ENCODE measurements around the gene GRM8. TPM values are rescaled to one million over a fixed set of nuclear protein-coding genes. Genes with fewer than 3 reads are reported as not detected.
A peak's percentile ranks its signal among the peaks of the same experiment; 100 is the strongest.

Gene GRM8
- total RNA-seq, 2 donors from 2014 or later = 0.18 TPM; not detected in 1

DNA sequence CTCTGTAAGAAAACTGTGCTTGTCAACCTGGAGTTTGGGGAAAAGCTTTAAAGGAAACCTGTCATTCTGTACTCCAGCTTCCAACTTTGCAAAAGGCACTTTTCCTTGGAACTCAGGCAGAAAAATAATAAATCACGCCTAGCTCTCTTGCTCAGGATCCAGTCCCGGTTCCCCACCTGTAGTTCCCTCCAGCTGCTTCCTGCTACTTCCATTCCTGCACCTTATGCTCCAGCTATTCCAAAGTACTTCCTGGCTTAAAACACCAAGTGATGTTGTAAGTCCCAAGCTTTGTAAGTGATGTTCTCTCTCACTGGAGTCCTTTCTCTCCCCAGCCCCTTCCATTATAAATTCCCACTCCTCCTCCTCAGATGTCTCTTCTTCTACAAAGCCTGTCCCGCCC, 98.6 kb downstream of the GRM8 start:
- DNase-seq = no peak
- no peak for ATAC-seq
- intact Hi-C loops (cut with DNase I) = no loop called here

DNA sequence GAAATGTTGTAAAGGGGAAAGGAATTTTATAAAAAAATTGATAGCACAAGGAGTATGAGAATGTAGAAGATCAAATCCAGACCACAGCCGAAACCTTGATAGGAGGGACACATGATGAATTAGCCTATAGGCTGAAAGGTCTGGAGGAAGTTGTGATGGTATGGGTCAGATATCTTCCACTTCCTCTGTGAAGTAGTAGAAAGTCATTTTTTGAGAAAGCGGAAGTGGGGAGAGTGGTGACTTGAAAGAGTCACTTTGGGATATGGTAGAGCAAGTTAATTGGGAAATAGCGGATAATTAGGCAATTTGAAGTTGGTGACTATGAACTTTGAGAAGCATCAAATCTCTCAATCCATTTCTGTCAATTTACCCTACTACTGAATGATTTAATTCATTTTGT, 99.4 kb downstream of the GRM8 start:
- DNase-seq (no peak), ATAC-seq (no peak)
- intact Hi-C loops (cut with DNase I) = no loop called here

DNA sequence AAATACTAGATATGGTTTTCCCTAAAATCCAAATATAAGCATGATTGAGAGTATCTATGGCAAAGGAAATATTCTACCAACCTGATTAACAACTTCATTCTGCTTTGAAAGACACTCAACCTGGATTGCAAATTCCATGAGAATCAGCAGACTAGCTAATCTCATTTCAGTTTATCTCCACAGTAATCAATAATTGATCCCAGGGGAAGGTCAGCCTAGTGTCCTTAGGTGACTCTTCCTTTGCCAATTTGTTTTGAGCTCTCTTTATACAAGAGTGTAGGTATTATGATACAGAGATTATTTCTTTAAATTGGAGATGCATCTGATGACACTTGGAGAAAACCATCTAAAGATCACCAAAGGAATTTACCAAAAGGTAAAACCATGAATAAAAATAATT, 100.3 kb downstream of the GRM8 start:
- intact Hi-C loops (cut with DNase I) = no loop called here
- ATAC-seq (no peak), DNase-seq (no peak)

DNA sequence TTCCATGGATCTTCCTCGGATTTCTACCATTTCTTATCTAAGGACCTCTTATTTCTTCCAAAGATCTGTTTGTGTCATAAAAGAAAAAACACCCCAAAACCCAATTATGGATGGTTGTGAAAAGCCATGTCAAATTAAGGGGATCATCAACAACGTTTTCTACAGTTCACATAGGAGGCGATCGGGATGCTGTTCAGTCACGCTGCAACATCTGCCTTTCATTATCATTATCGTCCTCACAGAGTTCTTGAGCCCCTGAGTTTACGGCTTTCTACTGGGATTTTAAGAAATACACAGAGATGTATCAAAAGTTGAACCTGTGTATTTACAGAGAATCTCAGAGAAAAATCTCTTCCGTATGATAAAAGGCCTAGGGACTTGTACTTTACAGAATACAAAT, 101.4 kb downstream of the GRM8 start:
- DNase-seq (no peak), ATAC-seq (no peak)
- intact Hi-C loops (cut with DNase I) = no loop called here

DNA sequence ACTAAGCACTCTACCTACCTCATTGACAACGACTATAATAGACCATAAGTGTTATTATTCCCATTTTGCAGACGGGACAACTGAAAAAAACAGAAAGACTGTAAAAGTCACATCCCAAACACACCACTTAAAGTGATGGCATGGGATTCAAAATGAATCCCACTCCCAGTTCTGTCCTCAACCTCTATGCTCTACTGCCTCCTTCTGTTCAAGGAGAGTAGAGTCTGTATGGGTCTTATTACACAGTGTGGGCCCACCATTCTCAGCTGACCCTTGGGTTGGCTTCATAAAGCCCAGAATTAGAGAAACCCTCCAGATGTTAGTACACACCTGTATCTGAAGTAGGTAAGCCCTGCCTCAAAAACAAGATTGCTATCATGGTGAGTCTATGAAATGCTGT, 102.2 kb downstream of the GRM8 start:
- ATAC-seq = no peak
- intact Hi-C loops (cut with DNase I) = no loop called here

DNA sequence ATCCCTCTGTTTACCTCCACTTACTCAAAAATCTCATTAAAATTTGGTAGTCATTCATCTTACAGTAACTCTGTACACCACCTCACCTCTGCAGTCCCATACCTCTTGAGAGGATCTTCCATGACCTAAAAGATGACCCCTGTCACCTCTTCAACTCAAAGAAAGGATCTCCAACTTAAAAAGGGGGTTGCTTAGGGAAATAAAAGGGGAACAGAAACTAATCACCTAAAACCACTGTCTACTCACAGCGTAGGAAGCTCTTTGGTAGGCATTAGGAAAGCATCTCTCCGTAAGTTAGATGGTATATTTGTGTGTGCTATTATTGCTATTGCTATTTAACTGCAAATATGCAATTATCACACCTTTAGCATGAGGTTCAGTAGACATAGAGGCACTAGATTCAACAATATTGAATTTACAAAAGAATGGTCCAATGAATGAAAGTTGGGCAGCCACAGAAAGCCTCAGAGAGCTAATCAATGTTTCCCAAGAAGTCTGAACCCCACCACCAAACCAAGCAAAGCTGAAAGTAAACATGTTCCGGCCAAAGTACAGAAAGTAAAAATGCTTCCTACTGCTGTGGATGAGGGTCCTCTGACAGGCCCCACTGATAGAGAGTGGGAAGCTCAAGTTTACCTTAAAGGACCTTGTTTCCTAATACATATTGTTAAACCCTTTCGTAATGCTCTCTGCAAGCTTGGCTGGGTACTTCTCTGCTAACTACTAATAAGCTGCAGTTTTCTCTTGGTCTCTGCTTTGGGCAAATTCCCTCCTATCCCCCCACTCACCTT, 105.8 kb downstream of the GRM8 start:
- ATAC-seq = no peak
- intact Hi-C loops (cut with DNase I) = no loop called here
- no peak for DNase-seq

More for the DNA sequence above, 102.2 kb downstream of the GRM8 start:
- DNase-seq = no peak

DNA sequence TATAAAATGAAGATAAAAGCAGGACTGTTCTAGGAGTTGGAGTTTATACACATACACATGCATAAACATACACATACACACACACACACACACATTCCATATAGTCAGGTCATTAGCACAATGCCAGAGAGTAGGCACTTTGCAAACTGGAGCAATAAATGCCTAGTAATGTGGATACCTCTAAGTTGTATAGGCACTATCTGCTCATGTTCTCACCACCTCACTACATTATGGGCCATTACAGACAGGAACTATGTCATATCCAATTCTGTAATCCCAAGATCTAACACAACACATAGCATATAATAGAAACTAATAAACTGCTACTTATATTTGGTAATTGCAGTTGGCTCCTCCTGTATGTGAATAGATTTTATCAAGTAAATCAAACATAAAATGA, 115.6 kb downstream of the GRM8 start:
- intact Hi-C loops (cut with DNase I) = no loop called here
- no peak for DNase-seq
- ATAC-seq = no peak

DNA sequence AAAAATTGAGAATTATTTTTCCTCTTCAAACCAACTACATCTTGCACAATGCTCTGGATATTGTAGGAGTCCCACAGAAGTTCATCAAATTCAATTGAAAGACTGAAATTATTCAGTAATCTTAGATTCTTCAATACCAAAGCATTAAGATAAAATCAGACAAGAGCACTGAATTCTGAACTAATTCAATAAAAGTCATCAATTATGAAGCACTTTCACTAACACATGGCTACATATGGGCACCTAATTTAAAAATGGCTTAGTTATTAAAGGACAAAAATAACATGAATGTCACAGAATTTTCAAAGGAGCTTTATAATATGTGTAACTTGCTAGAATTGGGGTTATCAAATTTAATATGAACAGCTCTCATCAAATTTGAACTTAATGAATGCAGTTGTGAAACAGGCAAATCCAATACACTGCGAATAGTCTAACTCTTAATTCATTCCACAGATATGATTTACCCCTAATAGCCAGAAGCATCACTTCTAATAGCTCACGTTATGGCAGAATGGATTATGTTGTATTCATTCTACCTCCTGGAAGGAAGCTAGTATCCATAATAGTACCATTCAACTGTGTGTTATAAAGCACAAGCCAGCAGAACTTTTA, 116.8 kb downstream of the GRM8 start:
- no peak for DNase-seq
- intact Hi-C loops (cut with DNase I) = no loop called here

DNA sequence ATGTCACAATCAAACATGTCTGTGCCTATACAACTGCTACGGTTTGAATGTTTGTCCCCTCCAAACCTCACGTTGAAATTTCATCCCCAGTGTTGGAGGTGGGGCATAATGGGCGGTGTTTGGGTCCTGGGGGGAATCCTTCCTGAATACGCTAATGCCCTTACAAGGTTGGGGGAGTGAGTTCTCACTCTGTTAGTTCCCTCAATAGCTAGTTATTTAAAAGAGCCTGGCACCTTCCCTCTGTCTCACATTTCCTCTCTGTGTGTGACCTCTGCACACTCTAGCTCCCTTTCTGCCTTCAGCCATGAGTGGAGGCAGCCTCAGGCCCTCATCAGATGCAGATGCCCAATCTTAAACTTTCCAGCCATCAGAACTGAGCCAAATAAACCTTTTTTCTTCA, 129.5 kb downstream of the GRM8 start:
- DNase-seq (no peak), ATAC-seq (no peak)
- intact Hi-C loops (cut with DNase I) = no loop called here

More for the DNA sequence above, 116.8 kb downstream of the GRM8 start:
- no peak for ATAC-seq

DNA sequence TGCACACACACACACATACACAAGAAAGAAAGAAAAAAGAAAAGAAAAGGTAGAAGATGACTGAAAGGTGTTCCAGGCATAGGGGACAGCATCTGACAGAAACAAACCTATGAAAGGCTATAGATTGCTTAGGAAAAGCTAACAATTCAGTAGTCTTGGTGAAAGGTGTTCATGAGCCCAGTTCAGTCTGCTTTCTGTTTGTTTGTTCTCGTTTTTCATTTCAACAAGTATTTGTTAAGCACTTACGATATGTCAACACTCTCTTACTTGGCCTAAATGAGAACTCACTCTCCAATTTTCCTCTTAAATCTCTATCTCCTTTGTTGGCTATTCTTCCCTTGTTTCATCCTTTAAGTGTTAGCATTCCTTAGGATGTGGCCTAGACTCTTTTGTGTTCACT, 133.2 kb downstream of the GRM8 start:
- intact Hi-C loops (cut with DNase I) = no loop called here
- no peak for ATAC-seq
- no peak for DNase-seq

DNA sequence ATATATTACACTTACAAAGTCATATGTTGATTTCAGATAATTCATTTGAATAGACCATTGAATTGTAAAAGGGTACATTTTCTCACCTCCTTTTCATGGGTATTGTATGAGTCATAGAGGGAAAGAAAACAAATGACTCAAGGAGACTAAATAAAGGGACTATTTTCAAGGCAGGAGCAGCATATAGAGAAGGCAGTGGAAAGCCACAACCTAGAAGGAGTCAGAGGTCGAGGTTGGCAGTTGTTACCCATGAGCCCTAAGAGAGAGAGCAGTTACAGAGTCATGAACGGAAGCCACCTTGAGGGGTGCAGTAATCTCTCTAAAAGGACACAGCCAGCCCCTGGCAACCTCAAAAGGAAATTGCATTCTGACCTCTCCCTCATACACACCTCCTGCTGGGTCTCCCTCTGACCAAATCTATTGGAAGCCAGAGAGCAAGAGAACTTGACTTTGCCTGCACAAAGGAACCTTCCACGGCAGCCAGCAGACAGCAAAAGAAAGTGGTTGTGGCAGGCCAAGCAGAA, 137.9 kb downstream of the GRM8 start:
- intact Hi-C loops (cut with DNase I) = no loop called here
- ATAC-seq (no peak), DNase-seq (no peak)

DNA sequence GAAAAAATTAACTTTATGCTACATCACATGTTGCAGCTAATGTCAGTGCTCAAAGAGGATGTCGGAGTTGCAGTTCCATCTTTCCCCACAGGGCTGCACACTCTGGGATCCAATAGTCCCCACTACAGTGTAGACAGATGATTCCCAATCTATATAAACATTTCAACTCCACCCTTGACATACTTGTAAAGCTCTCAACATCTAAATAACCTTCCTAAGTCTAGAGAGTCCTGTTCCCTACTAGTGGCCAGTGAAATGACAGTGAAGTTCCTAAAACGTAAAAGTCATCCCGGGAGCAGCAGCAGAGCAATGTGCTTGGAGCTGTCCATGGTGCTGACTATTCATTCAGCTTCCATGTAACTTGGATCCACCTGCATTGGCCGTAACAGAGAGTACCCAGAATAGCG, 145.1 kb downstream of the GRM8 start:
- DNase-seq (peak; percentile 23), ATAC-seq (peak in 1 of 2 donors; percentile 30)
- intact Hi-C loops (cut with DNase I) = no loop called here

DNA sequence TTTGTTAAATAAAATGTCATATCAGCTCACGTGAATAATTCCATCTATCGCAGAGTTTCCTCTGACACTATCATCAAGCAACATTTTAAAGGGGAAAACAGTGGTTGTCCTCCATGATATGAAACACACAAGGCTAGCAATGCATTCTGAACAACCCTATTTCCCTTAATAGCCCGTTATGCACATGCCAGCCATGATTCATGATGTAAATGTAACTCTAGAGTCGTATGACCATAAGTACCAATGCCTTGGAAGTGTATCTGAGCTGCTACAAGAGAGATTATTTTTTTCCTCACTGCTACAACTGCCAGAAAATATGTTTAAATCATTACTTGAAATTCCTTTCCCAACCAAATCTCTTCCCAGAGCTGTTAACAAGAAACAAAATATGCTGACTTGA, 159.4 kb downstream of the GRM8 start:
- DNase-seq (no peak), ATAC-seq (no peak)
- intact Hi-C loops (cut with DNase I) = no loop called here

DNA sequence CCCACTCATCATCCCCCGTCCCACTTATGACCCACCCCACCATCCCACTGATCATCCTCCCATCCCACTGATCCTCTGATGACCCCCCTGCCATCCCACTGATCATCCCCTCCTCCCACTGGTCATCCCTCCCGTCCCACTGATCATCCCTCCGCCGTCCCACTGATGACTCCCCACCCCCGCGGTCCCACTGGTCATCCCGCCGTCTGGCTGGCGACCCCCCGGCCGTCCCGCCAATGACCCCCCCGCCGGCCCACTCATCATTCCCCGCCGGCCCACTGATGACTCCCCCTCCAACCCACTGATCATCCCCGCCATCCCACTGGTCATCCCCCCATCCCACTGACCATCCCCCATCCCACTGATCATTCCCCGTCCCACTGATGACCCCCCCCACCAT, 161.1 kb downstream of the GRM8 start:
- DNase-seq = no peak
- intact Hi-C loops (cut with DNase I) = no loop called here
- no peak for ATAC-seq

DNA sequence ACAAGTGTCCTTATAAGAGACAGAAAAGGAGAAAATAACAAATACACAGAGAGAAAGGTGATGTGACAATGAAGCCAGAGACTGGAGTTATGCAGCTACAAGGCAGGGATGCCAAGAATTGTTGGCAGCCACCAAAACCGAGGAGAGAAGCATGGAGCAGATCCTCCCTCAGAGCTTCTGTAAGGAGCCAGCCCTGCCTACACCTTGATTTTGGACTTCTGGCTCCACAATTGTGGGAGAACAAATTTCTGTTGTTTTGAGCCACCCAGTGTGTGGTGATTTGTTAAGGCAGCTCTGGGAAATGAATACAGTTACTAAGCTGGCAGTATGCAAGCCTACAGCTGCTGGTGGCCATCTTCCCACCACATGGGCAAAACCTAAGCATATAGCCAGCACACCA, 163.6 kb downstream of the GRM8 start:
- ATAC-seq (no peak), DNase-seq (no peak)
- intact Hi-C loops (cut with DNase I) = no loop called here

DNA sequence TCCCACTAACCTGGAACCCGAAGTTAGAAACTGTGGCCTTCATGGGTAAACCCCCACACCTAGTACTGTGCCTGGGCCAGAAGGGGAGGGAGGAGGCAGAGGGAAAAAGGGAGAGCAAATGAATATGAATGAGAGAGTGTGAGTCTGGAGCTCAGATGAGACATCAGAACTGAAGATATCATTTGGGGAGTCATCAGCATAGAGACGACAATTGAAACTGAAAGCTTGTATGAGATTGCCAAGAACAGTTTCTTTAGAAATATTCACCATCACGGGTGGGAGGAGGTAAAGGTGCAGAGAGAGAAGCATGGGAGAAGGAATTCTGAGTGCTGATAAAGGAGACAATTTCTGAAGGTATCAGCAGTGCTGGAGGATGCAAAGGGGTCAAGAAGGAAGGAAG, 171.2 kb downstream of the GRM8 start:
- ATAC-seq = no peak
- DNase-seq = no peak
- intact Hi-C loops (cut with DNase I) = no loop called here

DNA sequence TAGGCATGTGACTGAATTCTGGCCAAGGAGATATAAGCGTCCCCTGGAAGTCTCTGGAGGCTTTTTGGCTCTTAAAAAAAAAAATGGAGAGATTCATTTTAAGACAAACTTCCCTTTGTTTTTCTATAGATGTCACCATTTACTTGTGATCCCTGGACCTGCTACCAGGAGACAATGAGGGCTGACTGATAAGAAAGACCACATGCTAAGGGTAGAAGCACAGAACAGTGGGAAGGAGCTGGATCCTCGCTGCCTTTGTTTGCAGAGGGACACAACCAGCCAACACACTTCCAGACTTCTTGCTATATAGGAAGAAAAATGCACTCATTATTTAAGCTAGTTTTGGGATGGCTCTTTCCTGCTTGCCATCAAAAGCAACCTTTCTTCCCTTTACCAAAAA, 172.2 kb downstream of the GRM8 start:
- ATAC-seq (no peak), DNase-seq (no peak)
- intact Hi-C loops (cut with DNase I) = no loop called here

DNA sequence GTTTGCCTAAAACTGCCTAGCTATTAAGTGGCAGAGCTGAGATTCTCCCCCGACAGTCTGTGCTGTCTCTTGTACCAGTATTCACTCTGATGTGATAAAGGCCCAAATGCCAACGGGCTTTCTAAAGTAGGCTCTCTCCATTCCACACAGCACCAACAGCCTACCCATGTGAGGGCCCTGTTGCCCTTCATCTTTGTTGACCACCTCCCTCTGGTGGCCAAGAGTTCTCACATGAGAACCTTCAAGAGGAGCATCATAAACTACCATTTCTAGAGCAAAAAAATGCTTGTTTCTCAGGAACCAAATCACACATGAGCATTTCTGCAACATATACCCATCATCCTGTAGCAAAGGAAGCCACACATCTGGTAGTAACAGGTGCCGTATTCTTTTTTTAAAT, 185.8 kb downstream of the GRM8 start:
- intact Hi-C loops (cut with DNase I) = no loop called here
- DNase-seq = no peak
- ATAC-seq = no peak

DNA sequence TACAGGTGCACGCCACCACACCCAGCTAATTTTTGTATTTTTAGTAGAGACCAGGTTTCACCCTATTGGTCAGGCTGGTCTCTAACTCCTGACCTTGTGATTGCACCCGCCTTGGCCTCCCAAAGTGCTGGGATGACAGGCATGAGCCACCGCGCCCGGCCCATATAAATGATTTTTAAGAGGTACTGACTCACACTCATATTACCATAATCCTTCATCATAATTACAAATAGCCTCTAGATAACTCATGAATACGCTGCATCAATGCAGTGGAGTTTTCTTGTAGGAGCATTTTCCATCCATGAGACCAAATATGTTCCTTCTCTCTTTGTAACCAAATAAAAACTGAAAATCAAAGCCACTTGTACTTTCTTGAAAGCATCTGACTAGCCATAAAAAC, 193.3 kb downstream of the GRM8 start:
- DNase-seq (no peak), ATAC-seq (no peak)
- intact Hi-C loops (cut with DNase I) = no loop called here

DNA sequence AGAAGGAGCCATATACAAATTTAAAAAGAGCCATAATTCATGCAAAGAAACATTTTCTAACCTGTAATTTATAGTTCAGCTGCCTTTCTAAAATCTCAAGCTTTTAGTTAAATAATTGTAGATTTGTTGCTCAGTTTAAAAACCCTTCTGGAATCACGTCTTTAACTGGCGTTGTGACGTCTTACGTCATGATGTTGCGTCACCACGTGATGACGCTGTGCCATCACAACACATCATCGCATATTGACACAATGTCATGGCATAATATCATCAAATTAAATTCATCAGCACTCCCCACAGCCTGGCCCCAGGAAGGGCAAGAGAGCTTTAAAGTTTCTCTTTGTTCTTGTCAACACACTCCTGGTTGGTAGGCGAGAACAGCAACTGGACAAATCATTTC, 194.8 kb downstream of the GRM8 start:
- DNase-seq (no peak), ATAC-seq (no peak)
- intact Hi-C loops (cut with DNase I) = no loop called here

DNA sequence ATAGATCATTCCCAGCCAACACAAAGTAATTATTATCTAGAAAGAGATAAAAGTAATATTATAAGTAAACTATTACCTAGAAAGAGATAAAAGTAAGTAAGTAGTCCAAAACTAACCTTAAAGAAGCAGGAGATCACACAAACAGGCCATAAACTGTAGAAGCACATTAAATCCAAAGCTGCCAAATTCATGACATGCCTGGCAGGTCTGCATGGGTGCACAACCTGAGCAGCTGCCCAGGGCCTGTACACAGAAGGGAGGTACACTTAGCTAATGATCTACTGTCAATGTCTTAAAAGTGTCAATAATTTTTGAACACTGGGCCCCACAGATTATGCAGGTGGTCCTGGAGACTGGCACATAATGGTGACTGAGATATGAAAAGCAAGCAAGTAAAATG, 196.5 kb downstream of the GRM8 start:
- no peak for ATAC-seq
- DNase-seq = no peak
- intact Hi-C loops (cut with DNase I) = no loop called here
